ENCODE data around the gene PLA2G1B.

DNA sequence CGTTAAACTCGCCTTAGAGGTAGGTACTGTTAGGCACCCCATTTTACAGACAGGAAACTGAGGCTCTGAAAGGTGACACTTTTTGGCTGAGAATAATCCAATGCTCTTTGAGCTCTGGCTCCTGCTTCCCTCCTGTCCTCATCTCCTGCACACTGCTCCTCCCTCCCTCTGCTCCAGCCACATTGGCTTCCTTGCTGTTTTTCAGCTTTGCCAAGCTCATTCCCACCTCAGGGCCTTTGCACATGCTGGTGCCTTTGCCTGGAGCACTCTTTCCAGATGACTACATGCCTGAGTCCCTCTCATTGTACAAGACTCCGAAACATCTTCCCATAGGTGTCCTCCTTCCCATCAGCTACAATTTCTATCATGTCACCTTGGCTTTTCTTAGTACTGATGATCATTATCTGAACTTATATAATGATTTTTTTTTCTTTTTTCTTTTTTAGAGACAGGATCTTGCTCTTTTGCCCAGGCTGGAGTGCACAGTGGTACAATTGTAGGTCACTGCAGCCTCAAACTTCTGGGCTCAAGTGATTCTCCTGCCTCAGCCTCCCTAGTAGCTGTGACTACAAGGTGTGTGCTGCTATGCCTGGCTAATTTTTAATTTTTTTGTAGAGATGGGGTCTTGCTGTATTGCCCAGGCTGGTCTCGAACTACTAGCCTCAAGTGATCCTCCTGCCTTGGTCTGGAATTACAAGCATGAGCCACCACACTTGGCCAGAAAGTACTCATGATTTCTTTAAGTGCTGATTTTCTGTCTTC is 26.2 kb upstream of the PLA2G1B start:
- TF ChIP-seq POLR2A (IDR thresholded peaks at IDR 0.05) = no peak
- no peak for TF ChIP-seq CTCF (IDR thresholded peaks at IDR 0.05)

Measured in prostate gland (tissue), 2 donors.